DOHH2 (cell line): Measurements from ENCODE around the gene PADI1.

ENCODE experiments used
- H3F3A ChIP-seq: fragments of 200-600 bp; sonication (generic), shearing (Covaris generic); 2 replicates; pipeline ENCODE4 v1.6.0; 2016; ENCODE audit warnings: antibody characterized with exemption, mild to moderate bottlenecking; ENCODE audit not compliant: control insufficient read depth, insufficient read depth
- H3K27ac ChIP-seq: fragments of 200-600 bp; sonication (generic); 2 replicates; pipeline ENCODE4 v1.5.1; 2014; ENCODE audit warnings: low read depth, mild to moderate bottlenecking, low read length, moderate library complexity
- H3K27me3 ChIP-seq: fragments of 200-600 bp; sonication (generic); 2 replicates; pipeline ENCODE4 v1.6.1; 2014; ENCODE audit warnings: mild to moderate bottlenecking, low read length, mixed read lengths; ENCODE audit not compliant: control insufficient read depth
- H3K36me3 ChIP-seq: fragments of 200-600 bp; sonication (generic); 2 replicates; pipeline ENCODE4 v1.6.1; 2014; ENCODE audit warnings: mild to moderate bottlenecking, low read length, moderate library complexity, mixed read lengths; ENCODE audit not compliant: control insufficient read depth
- H3K4me1 ChIP-seq: fragments of 200-600 bp; sonication (generic); 2 replicates; pipeline ENCODE4 v1.6.1; 2014; ENCODE audit warnings: mild to moderate bottlenecking, low read length, mixed read lengths; ENCODE audit not compliant: control insufficient read depth
- H3K4me2 ChIP-seq: fragments of 200-600 bp; sonication (generic); 2 replicates; pipeline ENCODE4 v1.6.0; 2014; ENCODE audit warnings: mild to moderate bottlenecking, low read length, moderate library complexity
- H3K4me3 ChIP-seq: fragments of 200-600 bp; sonication (generic); 2 replicates; pipeline ENCODE4 v1.5.1; 2014; ENCODE audit warnings: mild to moderate bottlenecking, low read length, mixed read lengths
- H3K79me2 ChIP-seq: fragments of 200-600 bp; sonication (generic); 2 replicates; pipeline ENCODE4 v1.6.1; 2014; ENCODE audit warnings: mild to moderate bottlenecking, low read length, mixed read lengths; ENCODE audit not compliant: control insufficient read depth
- H3K9me2 ChIP-seq: fragments of 200-600 bp; sonication (generic); replicated peaks from 2 replicates; pipeline ENCODE4 v1.6.1; 2014; ENCODE audit warnings: mild to moderate bottlenecking, low read length, mixed read lengths; ENCODE audit not compliant: control insufficient read depth
- H3K9me3 ChIP-seq: fragments of 200-600 bp; sonication (generic); 2 replicates; pipeline ENCODE4 v1.6.1; 2014; ENCODE audit warnings: antibody characterized with exemption, low read length, mixed read lengths; ENCODE audit not compliant: control insufficient read depth, insufficient read depth
- H4K20me1 ChIP-seq: fragments of 200-600 bp; sonication (generic); 2 replicates; pipeline ENCODE4 v1.6.0; 2014; ENCODE audit warnings: low read depth, mild to moderate bottlenecking, antibody characterized with exemption, low read length, moderate library complexity; ENCODE audit not compliant: control insufficient read depth, insufficient read depth
- CTCF ChIP-seq: fragments of 200-600 bp; sonication (generic); IDR thresholded peaks from one replicate; pipeline ENCODE4 v1.5.1; 2014; ENCODE audit warnings: antibody characterized with exemption, mild to moderate bottlenecking, low read depth, low read length; ENCODE audit not compliant: poor library complexity, severe bottlenecking
- EZH2phosphoT487 ChIP-seq: fragments of 200-600 bp; sonication (generic); IDR thresholded peaks from 2 replicates; pipeline ENCODE4 v1.6.1; 2017; ENCODE audit warnings: borderline replicate concordance, mild to moderate bottlenecking, antibody characterized with exemption, low read length, moderate library complexity, mixed read lengths

Gene PADI1

GRCh38 chr1:17258116-17258757 is 53.3 kb downstream of the PADI1 start:
- no peaks in the 10 kb centered on the region for H3K9me3 ChIP-seq
- H3K27me3 ChIP-seq: peaks cover 5% of the 10 kb centered on the region
- no peak overlapping the region for H3K4me2 ChIP-seq
- no peaks in the 10 kb centered on the region for H3F3A ChIP-seq
- H3K9me2 ChIP-seq: no peaks in the 10 kb centered on the region
- H3K27ac ChIP-seq: no peak overlapping the region
- H3K36me3 ChIP-seq: no peaks in the 10 kb centered on the region
- no peak for TF ChIP-seq CTCF
- no peak for TF ChIP-seq EZH2phosphoT487
- no peaks in the 10 kb centered on the region for H3K79me2 ChIP-seq
- H4K20me1 ChIP-seq: no peaks in the 10 kb centered on the region
- no peak overlapping the region for H3K4me3 ChIP-seq
- no peaks in the 10 kb centered on the region for H3K4me1 ChIP-seq

- Histone ChIP-seq H4K20me1 (no peaks in the 10 kb centered on the region), H3K27ac (no peak overlapping the region), H3K4me1 (no peaks in the 10 kb centered on the region), H3K36me3 (no peaks in the 10 kb centered on the region), H3K27me3 (peaks cover 5% of the 10 kb centered on the region), H3K9me2 (no peaks in the 10 kb centered on the region), H3K79me2 (no peaks in the 10 kb centered on the region), H3F3A (no peaks in the 10 kb centered on the region), H3K9me3 (no peaks in the 10 kb centered on the region), H3K4me2 (no peak overlapping the region), H3K4me3 (no peak overlapping the region)
- TF ChIP-seq CTCF (no peak), EZH2phosphoT487 (no peak)
Measured at GRCh38 chr1:17258758-17259130, 53.8 kb downstream of the PADI1 start.

- Histone ChIP-seq H4K20me1 (no peaks in the 10 kb centered on the region), H3K36me3 (no peaks in the 10 kb centered on the region), H3K27me3 (peaks cover 5% of the 10 kb centered on the region), H3K4me1 (no peaks in the 10 kb centered on the region), H3K27ac (no peak overlapping the region), H3K4me2 (no peak overlapping the region), H3F3A (no peaks in the 10 kb centered on the region), H3K9me2 (no peaks in the 10 kb centered on the region), H3K9me3 (no peaks in the 10 kb centered on the region), H3K79me2 (no peaks in the 10 kb centered on the region), H3K4me3 (no peak overlapping the region)
- TF ChIP-seq CTCF: no peak
- no peak for TF ChIP-seq EZH2phosphoT487
Measured at GRCh38 chr1:17259233-17259873, 54.4 kb downstream of the PADI1 start.
